Prostate gland (tissue), 2 donors: Measurements from ENCODE around the gene FSTL5. TPM values are rescaled to one million over a fixed set of nuclear protein-coding genes. Genes with fewer than 3 reads are reported as not detected.

Source experiments
- DNase-seq: peaks from one replicate; pipeline ENCODE4 v3.0.0-alpha.2; 2019; ENCODE audit warnings: low spot score
- H3K27ac ChIP-seq, 2 donors: fragments of 200-600 bp; sonication (generic); 2 replicates each; pipeline ENCODE4 v1.5.1; 2017 to 2019
- H3K27me3 ChIP-seq: fragments of 200-600 bp; sonication (generic); replicated peaks from 2 replicates; pipeline ENCODE4 v1.5.1; 2019; ENCODE audit not compliant: insufficient read depth
- H3K36me3 ChIP-seq, 2 donors: fragments of 200-600 bp; sonication (generic); 1 replicate in 1 of 2; 2 replicates in 1 of 2; pipeline versions ENCODE4 v1.5.1 to v1.8.1; 2017 to 2019
- H3K4me1 ChIP-seq: fragments of 200-600 bp; sonication (generic); replicated peaks from 2 replicates; pipeline ENCODE4 v1.5.1; 2019
- H3K4me3 ChIP-seq, 2 donors: fragments of 200-600 bp; sonication (generic); 2 replicates each; pipeline ENCODE4 v1.5.1; 2017 to 2019
- H3K9me3 ChIP-seq: fragments of 200-600 bp; sonication (generic); 2 replicates; pipeline ENCODE4 v1.5.1; 2017
- CTCF ChIP-seq, 4 experiments: fragments of 200-600 bp in 2 of 4; fragments of 450-650 bp in 2 of 4; sonication (generic) in 2 of 4; IDR thresholded peaks; 1 replicate in 3 of 4; 2 replicates in 1 of 4; pipeline ENCODE4 v1.5.1; 2016 to 2019; ENCODE audit warnings: antibody characterized with exemption in 4 of 4, mild to moderate bottlenecking in 2 of 4, moderate library complexity in 2 of 4
- POLR2A ChIP-seq: fragments of 450-650 bp; IDR thresholded peaks from one replicate; pipeline ENCODE4 v1.6.1; 2016; ENCODE audit warnings: antibody characterized with exemption, mild to moderate bottlenecking
- POLR2AphosphoS5 ChIP-seq: sonication (generic); formaldehyde crosslinking; IDR thresholded peaks from one replicate; pipeline ENCODE4 v1.6.1; 2017; ENCODE audit warnings: antibody characterized with exemption
- WGBS: methylation state at CpG from one replicate; pipeline ENCODE4 v1.1.5; 2018; 5-methylcytosine and 5-hydroxymethylcytosine counted together
- intact Hi-C: fragments of 100-400 bp; cut with DNase I; formaldehyde crosslinking; loops from one replicate; pipeline ENCODE4 v1.14.2; 2022
- total RNA-seq, 2 donors: library from RNA; depleted of rRNA; stranded (reverse); fragments of >200 nt; gene quantifications; one replicate each; pipeline ENCODE4 v1.1.0, GENCODE V29; 2016

The FSTL5 gene
- total RNA-seq, 2 donors from 2014 or later = 0.45 TPM; not detected in 1

- no peaks in the 10 kb centered on the region for H3K27me3 ChIP-seq
- DNase-seq = no peak
- no peak for TF ChIP-seq CTCF (IDR thresholded peaks at IDR 0.05)
- TF ChIP-seq POLR2A = no peak
- TF ChIP-seq POLR2AphosphoS5 = no peak
- H3K36me3 ChIP-seq = no peaks in the 10 kb centered on the region
- no peaks in the 10 kb centered on the region for H3K9me3 ChIP-seq
- no peaks in the 10 kb centered on the region for H3K4me1 ChIP-seq
- WGBS = 81% methylated on average over 2 of the region's 2 CpGs
- no peak overlapping the region for H3K4me3 ChIP-seq
- intact Hi-C loops = no loop called here
- H3K27ac ChIP-seq = no peak overlapping the region
Observed at GRCh38 chr4:161343569-161343950, 820.2 kb downstream of the FSTL5 start.

GRCh38 chr4:161342881-161343568 is 820.8 kb downstream of the FSTL5 start:
- Histone ChIP-seq H3K27ac (no peak overlapping the region), H3K36me3 (no peaks in the 10 kb centered on the region), H3K4me3 (no peak overlapping the region), H3K4me1 (no peaks in the 10 kb centered on the region), H3K9me3 (no peaks in the 10 kb centered on the region), H3K27me3 (no peaks in the 10 kb centered on the region)
- no peak for TF ChIP-seq CTCF (IDR thresholded peaks at IDR 0.05)
- TF ChIP-seq POLR2A = no peak
- no peak for TF ChIP-seq POLR2AphosphoS5
- DNase-seq = no peak
- 81% methylated on average over 6 of the region's 6 CpGs for WGBS
- intact Hi-C loops = no loop called here

- Histone ChIP-seq H3K4me3 (no peak overlapping the region), H3K4me1 (no peaks in the 10 kb centered on the region), H3K36me3 (no peaks in the 10 kb centered on the region), H3K27ac (no peak overlapping the region), H3K9me3 (no peaks in the 10 kb centered on the region), H3K27me3 (no peaks in the 10 kb centered on the region)
- WGBS = 50% methylated on average over 5 of the region's 5 CpGs
- no peak for DNase-seq
- intact Hi-C loops = no loop called here
- no peak for TF ChIP-seq POLR2A
- TF ChIP-seq CTCF (IDR thresholded peaks at IDR 0.05) = no peak
- no peak for TF ChIP-seq POLR2AphosphoS5
Observed at GRCh38 chr4:161336621-161337020, 827.2 kb downstream of the FSTL5 start.

GRCh38 chr4:161336016-161336530 is 827.7 kb downstream of the FSTL5 start:
- H3K4me1 ChIP-seq = no peaks in the 10 kb centered on the region
- no peak overlapping the region for H3K27ac ChIP-seq
- H3K27me3 ChIP-seq = no peaks in the 10 kb centered on the region
- no peaks in the 10 kb centered on the region for H3K36me3 ChIP-seq
- 11% methylated on average over 2 of the region's 2 CpGs for WGBS
- H3K9me3 ChIP-seq = no peaks in the 10 kb centered on the region
- DNase-seq = peak; percentile 23
- intact Hi-C loops = no loop called here
- TF ChIP-seq POLR2AphosphoS5 (no peak), CTCF (IDR thresholded peaks at IDR 0.05) (no peak), POLR2A (no peak)
- no peak overlapping the region for H3K4me3 ChIP-seq
